Activated CD4-positive, alpha-beta T cell treated with anti-CD3 and anti-CD28 coated beads, Interleukin-2, amount 50 U/mL, for 24 hours (primary cell): ENCODE results near the gene RALB.

Source experiments
- DNase-seq, 2 donors: peaks; one replicate each; pipeline ENCODE4 v3.0.0-alpha.2; 2020; ENCODE audit warnings: low read depth in 1 of 2, low spot score in 1 of 2

The RALB gene

GRCh38 chr2:120334068-120334467 is 81.4 kb downstream of the RALB start:
- DNase-seq, result no peak

- DNase-seq, result no peak
These were observed 84.1 kb downstream of the RALB start for GRCh38 chr2:120336749-120337148.

DNA sequence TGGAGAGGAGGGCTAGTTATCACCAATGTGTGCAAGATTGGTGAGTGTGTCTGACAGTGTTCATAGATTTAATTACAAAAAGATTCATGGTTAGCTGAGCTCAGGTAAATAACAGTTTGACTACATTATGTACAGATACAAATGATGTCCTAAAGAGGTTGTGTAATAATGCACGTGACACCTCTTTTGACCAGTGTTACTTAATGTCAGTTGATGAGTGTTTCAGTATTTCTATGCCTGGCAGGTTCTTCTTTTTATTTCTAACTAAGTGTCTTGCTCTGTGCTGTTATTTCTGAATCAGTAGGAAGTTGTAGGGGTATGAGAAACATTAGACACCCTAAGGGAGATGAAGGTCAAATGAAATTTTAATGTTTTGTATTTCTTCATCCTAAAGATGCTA is 85.4 kb downstream of the RALB start:
- DNase-seq, result no peak

DNA sequence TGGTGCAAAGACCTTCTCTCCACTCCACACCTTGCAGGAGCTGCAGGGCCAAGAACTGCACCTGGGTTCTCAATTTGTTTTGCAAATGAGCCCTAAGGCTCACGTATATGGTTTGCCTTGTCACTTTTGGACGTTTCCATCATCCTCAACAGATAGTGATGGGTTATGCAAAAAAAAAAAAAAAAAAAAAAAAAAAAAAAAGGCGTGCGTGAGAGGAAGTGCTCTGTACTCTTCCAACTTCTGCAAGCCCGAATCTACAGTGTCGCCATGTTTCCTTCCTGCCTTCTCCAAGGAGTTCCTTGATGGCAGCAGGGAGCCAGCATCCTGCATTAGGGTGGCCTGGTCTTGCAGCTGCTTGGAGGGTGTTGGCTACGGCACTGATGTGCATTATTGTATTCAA is 89.3 kb downstream of the RALB start:
- DNase-seq, result no peak

- DNase-seq, result no peak
These were observed 89.8 kb downstream of the RALB start for GRCh38 chr2:120342446-120342845.

GRCh38 chr2:120343100-120343432 is 90.4 kb downstream of the RALB start:
- DNase-seq, result no peak

- peak; percentile 27 to 49 for DNase-seq
These were observed 90.9 kb downstream of the RALB start for GRCh38 chr2:120343433-120344105.
